Stimulated activated CD8-positive, alpha-beta memory T cell treated with anti-CD3 and anti-CD28 coated beads, Interleukin-12 subunit alpha, Interleukin-12 subunit beta, amount 100 ng/mL, for 24 hours (primary cell): ENCODE measurements around the gene LRRIQ3.
A peak's percentile ranks its signal among the peaks of the same experiment; 100 is the strongest.
"Not testable (repeated sequence)": the region's sequence is repeated elsewhere in the genome, so short reads cannot be mapped to it uniquely, and the experiment has no call there.

Experiments
- DNase-seq: peaks from one replicate; pipeline ENCODE4 v3.0.0-alpha.2; 2020; ENCODE audit errors: extremely low read depth

LRRIQ3 gene, protein sequence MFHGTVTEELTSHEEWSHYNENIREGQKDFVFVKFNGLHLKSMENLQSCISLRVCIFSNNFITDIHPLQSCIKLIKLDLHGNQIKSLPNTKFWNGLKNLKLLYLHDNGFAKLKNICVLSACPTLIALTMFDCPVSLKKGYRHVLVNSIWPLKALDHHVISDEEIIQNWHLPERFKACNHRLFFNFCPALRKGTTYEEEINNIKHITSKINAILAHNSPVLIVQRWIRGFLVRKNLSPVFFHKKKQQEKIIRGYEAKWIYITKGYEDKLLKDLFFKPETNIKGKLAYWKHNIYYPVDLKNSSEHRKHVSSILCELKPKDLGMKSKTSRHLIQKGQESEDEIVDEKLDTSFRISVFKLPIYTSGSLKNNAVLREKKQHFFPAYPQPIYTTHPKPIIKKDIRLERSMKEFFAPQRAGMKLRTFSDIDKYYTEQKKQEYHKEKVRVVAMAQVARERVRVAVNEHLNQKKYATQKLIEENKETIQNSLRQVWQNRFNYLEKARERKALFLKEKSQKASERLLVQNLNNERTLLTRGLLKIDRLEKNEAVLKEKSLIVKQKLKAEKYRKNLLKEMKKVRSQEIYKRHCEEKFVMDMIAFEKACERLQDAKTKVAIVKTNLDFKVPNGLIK

DNA sequence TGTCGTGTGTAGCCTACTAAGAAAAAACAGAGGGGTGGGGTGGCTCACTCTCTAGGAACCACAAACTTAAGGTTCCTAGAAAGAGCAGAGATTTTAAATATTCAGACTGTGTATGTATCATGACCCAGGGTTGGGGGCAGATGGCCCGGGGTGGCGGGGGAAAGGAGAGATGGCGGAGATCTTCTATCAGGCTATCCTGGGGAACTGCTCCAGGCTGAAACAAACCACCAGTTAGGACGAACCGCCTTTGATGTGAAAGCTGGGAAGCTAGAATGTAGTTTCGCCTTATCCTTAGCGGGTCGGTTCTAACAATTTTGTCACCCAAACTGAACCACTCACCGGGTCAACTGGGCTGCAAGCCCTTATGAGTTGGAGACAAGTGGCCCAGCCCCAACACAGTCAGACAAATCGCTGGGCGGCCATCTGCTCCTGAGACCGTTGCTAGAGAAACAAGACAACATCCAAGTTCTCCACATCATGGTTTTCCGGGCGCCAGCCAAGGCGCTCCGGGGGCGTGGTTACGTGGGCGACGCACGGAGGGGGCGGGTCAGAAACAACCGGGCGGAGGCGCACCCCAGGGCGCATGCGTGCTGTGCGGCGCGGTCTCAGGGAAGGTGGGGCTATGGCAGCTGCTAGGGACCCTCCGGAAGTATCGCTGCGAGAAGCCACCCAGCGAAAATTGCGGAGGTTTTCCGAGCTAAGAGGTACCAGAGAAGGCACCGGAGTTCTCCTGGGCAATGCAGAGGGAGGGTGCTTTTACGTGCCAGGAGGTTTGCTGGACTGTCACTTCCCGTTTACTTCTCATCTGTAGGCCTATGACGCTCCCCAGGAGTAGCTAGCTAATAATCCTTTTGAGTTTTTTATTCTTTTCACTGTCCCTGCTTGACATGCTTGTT, at the start of gene LRRIQ3, which contains the start of gene FPGT:
Gene LRRIQ3 (minus strand): TSS at position 520 of the 896 bp plus-strand sequence. CDS start 14,492 bp downstream, outside the sequence.
Gene FPGT (plus strand): TSS at position 586 of the 896 bp plus-strand sequence. CDS start 37 bp downstream, at position 623.
- DNase-seq = peak; percentile 90

DNA sequence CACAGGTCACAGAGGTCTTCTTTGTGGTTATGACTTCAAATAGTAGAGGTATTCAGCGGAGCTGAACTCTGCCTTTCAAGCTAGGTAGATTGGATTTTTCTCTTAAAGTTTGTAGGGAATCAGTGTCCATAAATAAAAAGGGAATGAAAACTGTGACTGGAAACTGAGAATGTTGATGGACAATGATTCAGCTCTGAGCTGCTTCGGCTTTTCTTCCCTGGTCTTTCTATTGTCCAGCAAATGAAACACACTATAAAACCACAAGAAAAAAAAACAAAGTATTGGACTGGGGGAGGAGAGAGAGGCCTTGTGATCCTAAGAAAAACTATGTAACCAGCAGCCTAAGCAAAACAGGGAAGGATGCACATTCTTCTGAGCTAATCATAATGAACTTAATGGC, 48.3 kb upstream of the LRRIQ3 start:
- DNase-seq = no peak

DNA sequence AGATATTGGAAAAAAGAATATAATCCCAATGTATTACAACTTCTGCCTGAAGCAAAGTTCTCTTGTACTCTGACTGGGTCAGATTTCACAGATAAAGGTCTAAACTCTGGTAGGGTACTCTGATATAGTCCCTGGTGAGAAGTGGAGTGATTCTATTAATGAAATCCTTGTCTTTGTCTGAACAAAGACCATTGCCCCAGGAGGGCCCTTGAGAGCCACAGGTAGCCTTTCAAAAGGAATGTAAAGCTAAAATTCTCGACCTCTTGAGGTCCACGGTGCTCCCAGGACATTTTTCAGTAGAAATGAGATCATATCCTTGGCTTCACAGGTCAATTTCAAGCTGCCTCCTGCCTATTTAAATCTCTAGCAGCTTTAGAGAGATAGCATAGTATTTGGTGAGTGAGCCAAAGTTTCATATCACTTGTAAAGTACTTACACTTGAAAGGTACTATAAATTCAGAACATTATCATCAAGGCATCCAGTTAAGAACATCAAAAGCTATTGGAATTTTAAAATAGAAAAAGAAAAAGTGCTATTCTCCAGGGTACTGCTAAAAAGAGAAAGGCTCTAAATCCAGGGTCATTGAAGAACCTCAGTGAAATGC, 47.3 kb upstream of the LRRIQ3 start:
- DNase-seq = no peak

DNA sequence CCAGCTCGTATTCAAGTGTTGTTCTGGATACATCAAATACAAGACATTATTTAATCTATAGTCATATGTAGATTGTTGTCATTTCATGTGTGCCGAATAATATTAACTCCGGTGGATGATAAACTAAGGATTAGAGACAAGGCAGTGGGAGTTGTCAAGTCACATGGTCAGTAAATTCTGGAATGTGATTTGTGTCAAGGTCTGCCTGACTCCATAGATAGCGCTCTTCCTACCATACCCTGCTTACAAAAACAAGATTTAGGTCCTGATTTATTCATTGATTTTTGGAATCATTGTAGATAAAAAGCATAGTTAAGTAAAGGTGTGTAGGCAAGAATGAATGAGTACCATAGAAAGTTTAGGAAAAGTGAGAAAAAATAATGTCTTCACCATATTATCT, 39.8 kb upstream of the LRRIQ3 start:
- DNase-seq = no peak

DNA sequence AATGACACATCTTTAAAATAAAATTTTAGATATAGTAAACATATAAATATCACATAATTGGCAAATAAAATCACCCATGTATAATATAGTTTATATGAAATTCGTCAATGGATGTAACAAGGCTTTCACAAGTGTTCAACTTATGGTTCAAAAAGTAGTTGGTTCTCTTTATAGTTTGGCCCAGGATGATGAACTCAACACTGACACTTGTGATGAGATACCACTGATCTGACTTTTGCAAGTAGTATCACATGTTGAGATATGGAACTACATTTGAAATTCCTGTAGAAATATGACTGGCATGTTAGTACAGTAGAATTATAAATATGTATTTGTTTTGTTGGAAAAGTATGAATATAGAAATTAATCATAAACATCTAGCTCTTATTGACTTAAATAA, 39.1 kb upstream of the LRRIQ3 start:
- no peak for DNase-seq

DNA sequence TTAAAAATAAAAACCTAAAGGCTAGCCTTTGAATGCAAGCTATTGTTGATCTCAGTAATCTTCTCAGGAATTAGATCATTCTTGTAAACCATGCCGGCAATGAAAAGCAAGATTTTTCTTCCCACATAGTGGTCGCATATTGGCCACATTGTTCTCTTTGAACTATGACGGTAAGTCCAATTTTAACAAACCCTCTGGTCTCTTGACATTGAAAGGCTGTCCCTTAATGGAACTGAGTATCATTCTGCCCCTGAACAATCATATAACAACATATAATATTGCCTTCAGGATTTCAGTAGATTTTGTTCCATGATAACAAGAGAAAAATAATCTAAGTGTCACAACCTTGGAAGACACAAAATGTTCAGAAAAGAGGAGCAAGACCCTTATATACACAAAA, 38.5 kb upstream of the LRRIQ3 start:
- DNase-seq = no peak

DNA sequence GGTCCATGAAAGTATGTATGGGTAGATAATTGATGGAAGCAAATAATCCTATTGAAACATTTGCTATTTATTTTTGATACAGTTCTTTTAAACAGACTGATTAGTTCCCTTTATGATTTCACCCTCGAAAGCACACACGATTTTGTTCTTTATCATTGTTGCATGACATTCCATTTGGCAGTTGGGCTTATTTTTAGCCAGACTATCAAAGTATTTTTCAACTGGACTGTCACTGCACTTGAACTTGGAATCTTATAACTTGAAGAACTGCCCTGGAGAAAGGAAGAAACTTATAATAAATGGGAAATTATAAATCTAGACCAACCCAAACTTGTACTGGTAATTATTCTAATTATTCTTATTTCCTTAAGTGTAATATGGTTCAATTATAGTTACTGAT, 37.2 kb upstream of the LRRIQ3 start, which contains the start of gene TNNI3K:
Gene TNNI3K (plus strand): TSS at position 235 of the 400 bp plus-strand sequence. CDS start 65 bp downstream, at position 300.
- DNase-seq = no peak

DNA sequence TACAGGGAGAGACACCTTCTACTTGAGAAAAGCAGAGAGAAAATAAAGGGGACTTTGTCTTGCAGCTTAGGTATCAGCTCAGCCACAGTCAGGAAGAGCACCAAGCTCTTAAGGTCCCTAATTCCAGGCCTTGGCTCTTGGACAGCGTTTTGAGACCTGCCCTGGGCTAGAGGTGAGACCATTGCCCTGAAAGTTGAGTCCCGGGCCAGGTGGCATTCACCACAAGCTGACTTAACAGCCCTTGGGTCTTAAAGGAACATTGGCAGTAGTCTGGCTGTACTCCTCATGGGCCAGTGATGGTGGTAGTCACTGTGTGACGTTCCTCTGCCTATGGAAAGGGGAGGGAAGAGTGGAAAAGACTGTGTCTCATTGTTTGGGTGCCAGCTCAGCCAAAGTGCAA, 25.5 kb upstream of the LRRIQ3 start:
- no peak for DNase-seq

DNA sequence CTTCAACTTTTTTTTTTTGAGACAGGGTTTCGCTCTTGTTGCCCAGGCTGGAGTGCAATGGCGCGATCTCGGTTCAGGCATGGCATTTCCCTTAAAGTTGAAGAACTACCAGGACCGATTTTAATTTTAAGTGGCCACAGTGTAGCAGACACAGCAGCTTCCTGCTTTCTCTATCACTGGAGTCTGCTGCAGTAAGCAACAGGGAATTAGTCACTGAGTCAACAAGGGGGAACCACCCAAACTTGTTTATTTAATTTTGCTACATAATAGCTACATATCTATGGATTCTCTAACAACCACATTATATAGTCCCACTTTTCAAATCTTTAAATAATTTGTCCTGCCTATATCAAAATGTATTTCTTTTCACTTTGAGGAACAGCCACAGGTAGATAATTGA, 24.7 kb upstream of the LRRIQ3 start:
- no peak for DNase-seq

DNA sequence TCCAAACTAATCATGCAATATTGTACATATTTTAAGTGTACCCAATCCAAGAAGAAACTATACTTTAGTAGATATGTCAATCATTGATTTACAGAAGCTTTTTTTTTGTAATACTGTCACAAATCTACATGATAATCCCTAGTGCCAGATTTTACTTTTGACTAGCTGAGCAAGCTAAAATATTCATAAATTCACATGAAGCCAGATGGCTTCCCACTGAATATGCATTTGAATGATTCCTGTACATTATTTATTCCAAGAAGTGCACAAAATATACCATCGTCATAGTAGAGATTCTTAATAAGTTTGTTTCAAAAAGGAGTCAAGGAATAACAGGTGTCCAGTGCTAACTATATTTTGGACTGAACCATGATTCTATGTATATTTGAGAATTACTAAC, 17.3 kb upstream of the LRRIQ3 start:
- no peak for DNase-seq

DNA sequence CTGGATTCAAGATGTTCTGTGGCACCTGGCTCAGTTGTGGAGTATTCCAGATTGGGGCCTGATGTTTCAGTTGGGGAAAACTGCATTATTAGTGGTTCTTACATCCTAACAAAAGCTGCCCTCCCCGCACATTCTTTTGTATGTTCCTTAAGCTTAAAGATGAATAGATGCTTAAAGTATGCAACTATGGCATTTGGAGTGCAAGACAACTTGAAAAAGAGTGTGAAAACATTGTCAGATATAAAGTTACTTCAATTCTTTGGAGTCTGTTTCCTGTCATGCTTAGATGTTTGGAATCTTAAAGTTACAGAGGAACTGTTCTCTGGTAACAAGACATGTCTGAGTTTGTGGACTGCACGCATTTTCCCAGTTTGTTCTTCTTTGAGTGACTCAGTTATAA, 7.3 kb upstream of the LRRIQ3 start:
- DNase-seq = no peak

DNA sequence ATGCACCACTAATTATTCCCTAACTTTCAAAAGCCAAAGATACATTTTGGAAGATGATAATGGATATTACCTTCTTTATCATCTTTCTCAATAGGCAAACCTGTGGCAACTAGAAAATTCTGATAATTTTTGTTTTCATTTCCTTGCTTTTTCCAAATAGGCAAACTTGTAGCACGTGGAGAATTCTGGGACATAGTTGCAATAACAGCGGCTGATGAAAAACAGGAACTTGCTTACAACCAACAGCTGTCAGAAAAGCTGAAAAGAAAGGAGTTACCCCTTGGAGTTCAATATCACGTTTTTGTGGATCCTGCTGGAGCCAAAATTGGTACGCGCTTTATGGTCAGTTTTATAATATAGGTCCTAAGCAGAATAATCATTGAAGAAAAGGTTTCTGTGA, 1.5 kb upstream of the LRRIQ3 start:
- no peak for DNase-seq

DNA sequence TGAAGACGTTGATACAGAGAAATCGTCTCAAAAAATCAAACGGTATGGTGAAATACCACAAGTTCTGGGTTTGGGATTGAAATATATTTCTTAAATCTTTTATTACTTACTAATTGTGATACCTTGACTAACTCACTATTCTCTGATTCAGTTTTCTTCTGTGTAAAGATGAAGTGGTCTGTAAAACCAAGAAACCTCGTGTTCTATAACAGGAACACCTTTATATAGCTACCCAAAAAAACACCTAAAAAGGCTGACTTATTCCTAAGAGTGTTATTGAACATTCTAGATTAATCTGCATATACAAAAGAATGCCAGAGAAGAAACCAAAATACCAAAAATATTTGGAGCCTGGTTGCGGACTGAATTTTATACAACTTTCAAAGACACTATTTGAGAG, 721 bp downstream of the LRRIQ3 start:
- DNase-seq = no peak

DNA sequence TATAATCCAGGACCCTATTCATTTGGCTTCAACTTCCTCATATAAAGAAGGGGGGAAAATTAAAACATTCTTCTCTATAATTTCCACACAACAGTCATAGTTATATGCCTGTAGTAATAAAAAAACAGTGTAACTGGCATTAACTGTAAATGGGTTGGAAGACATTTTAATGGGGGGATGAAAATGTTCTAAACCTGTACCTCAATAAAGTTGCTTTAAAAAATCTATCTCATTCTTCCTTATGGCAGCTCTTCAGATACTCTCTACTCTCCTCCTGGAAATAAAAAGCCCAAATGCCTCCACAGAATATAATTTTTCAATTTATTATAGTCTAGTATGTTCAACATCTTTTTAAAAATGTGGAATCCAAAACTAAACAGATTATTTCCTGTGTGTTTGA, 2.6 kb downstream of the LRRIQ3 start:
- no peak for DNase-seq

DNA sequence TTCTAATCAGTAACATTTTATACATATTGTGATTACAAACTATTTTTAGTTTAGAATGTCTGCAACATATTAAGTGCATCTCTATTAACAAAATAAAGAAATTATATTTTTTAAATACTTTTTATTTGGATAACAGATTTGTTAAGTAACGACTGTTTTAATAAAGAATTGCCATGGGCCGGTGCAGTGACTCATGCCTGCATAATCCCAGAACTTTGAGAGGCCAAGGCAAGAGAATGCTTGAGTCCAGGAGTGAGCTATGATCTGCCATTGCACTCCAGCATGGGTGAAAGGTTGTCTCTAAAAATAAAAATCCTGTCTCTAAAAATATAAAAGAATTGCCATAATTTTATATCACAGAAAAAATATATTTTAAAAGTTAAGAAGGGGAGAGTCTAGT, 4.1 kb downstream of the LRRIQ3 start:
- DNase-seq = no peak

DNA sequence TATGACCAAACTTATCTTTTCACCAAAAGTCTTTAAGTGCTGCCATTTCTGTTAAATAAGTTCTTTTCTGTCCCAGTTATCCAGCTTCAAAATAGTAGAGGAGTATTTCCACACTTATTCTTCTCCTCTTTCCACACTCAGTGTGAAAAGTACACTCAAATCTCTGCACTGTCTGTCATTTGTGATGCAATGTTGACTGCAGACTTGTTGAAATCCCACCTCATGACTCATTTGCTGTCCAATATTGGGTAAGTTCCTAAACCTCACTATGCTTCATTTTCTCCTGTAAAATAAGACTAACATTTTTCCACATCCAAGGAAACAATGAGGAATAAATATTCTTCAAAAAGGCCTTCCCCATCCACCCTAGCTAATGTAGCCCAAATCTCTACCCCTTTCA, 17.5 kb downstream of the LRRIQ3 start:
- no peak for DNase-seq

DNA sequence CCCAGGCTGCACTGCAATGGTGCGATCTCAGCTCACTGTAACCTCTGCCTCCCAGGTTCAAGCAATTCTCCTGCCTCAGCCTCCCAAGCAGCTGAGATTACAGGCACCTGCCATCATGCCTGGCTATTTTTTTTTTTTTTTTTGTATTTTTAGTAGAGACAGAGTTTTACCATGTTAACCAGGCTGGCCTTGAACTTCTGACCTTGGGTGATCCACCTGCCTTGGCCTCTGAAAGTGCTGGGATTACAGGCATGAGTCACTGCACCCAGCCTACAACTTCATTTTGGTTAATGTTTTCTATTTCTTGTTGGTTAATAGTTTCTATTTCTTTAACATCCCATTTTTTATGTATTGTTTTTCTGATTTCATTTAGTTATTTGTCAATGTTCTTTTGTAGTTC, 23.6 kb downstream of the LRRIQ3 start:
- DNase-seq = not testable (repeated sequence)

DNA sequence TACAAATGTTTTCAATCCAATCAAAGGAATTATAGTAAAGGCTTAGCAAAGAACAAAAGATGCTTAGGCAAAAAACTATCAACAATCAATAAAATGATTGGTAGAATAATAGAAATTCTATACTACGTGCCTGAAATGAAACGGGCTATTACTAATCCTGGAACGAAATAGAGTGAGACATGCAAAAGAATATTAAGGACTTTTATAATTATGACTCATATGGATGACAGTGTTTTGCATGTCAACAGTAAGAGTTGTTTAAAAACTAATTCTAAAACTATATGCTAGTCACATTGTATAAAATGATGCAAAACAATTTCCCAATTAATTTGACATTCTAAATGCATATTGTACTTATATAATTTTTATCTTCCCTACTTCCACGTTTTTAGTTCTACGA, 35.6 kb downstream of the LRRIQ3 start:
- no peak for DNase-seq

DNA sequence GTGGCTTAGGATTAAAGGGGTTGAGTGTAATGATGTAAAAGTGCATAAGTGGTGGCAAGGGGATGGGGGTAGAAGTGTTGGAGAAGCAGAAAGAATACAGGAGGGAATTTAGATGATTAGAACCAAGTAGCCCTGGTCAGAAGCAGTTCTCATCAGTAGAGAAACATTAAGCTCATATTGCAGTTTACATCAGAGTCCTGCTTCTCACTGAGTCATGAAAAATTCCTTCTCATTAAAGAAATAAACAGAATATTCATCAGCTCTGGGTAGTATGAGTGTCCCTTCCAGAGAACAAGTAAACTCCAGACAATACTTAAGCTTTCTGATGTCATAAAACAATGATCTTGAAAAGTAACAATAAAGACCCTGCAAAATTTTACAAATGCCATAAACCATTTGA, 36.5 kb downstream of the LRRIQ3 start:
- DNase-seq = no peak

DNA sequence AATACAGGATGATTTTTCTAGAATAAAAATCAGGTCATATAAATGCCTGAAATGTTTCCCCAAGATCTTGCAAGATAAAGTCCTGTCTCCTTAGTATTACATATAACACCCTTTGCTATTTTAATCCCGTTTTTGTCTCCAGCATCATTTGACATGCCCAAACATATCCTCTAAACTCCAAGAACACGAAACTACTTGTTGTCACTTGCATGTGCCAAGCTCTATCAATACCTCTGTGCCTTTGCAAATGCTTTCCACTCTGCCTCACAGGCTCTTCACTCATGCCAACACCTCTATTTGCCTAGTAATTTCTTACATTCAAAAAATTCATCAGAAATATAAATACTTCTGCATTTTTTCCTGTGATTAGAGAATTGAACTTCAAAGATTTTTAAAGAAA, 37.9 kb downstream of the LRRIQ3 start:
- no peak for DNase-seq

DNA sequence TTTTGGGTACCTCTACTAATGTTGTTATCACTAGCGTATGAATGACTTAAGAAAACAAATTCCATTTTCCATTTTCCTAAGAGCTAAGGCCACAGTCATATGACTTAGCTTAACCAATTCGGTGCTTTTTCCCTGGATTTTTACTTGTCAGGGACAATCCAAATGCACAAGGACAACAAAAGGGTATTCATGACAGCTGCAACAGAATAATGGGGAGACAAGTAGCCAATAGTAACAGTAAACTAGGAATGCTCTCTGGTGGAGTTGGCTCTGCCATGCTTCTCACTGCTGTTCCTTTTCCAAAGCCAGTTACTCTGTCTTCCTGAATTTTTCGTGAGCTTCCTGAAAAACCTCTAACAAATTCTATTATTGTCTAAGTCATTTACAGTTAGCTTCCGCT, 52.9 kb downstream of the LRRIQ3 start:
- no peak for DNase-seq

DNA sequence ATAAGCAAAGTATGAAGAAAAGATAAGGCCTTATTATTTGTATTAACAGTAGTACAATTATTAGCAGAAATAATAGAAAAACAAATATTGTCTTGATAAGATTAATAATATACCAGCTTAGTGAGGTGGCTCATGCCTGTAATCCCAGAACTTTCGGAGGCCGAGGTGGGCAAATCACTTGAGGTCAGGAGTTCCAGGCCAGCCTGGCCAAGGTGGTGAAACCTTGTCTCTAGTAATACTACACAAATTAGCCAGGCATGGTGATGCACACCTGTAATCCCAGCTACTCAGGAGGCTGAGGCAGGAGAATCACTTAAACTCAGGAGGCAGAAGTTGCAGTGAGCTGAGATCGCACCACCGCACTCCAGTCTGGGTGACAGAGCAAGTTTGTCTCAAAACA, 80.6 kb downstream of the LRRIQ3 start:
- not testable (repeated sequence) for DNase-seq
